HT-29 (cell line): Measurements from ENCODE around the gene JKAMP. TPM values are rescaled to one million over a fixed set of nuclear protein-coding genes. Genes with fewer than 3 reads are reported as not detected.

Experiments
- DNase-seq: peaks from one replicate; pipeline ENCODE4 v3.0.0-alpha.2; 2015; ENCODE audit warnings: low spot score
- total RNA-seq: library from RNA; depleted of rRNA; stranded (reverse); fragments of >200 nt; shearing (Covaris generic); gene quantifications from 2 replicates; pipeline ENCODE4 v1.2.3, GENCODE V29; 2014; rRNA removed

Gene JKAMP
- total RNA-seq, 1 experiment from 2014 or later, result 15.1 TPM

- no peak for DNase-seq
These were observed 56.5 kb downstream of the JKAMP start for GRCh38 chr14:59540852-59541251.

- no peak for DNase-seq
These were observed 57.4 kb downstream of the JKAMP start for GRCh38 chr14:59541731-59542130.

GRCh38 chr14:59543873-59544272 lies 59.6 kb downstream of the JKAMP start:
- no peak for DNase-seq

- DNase-seq, result no peak
These were observed 63.0 kb downstream of the JKAMP start for GRCh38 chr14:59547310-59547709.

Other genes with a start within 250 kb of the JKAMP start
- gene GPR135, start 19.1 kb upstream of the JKAMP start, total RNA-seq, result 0.83 and 0.84 TPM in 2 replicates
- gene L3HYPDH, start 109 bp upstream of the JKAMP start, total RNA-seq, result 12.1 and 16.5 TPM in 2 replicates
- 0.34 TPM in 1 of 2 replicates, not detected in the other for gene CCDC175, start 92.3 kb downstream of the JKAMP start, total RNA-seq